GM23338 (cell line): ENCODE data around the gene TM4SF5. TPM values are rescaled to one million over a fixed set of nuclear protein-coding genes. Genes with fewer than 3 reads are reported as not detected.

Experiments used
- ATAC-seq: fragments of 200-7000 bp; cut with Tn5 transposase; 3 replicates; pipeline ENCODE4 v1.9.1; 2020
- DNase-seq: peaks from one replicate; pipeline ENCODE4 v3.0.0-alpha.2; 2015; ENCODE audit warnings: low spot score
- H2AFZ ChIP-seq: fragments of 200-600 bp; sonication (generic); 2 replicates; pipeline ENCODE4 v1.8.0; 2016; ENCODE audit warnings: antibody characterized with exemption, mild to moderate bottlenecking, moderate library complexity
- H3F3A ChIP-seq: fragments of 200-600 bp; sonication (generic); replicated peaks from 2 replicates; pipeline ENCODE4 v1.8.0; 2017; ENCODE audit warnings: antibody characterized with exemption, mixed run types, low read depth
- H3K27ac ChIP-seq: fragments of 200-600 bp; sonication (generic); 2 replicates; pipeline ENCODE4 v1.6.1; 2016; ENCODE audit warnings: low read depth
- H3K27me3 ChIP-seq: fragments of 200-600 bp; sonication (generic); 2 replicates; pipeline ENCODE4 v1.8.0; 2016; ENCODE audit warnings: mild to moderate bottlenecking, mixed run types, moderate library complexity; ENCODE audit not compliant: insufficient read depth
- H3K36me3 ChIP-seq: fragments of 200-600 bp; sonication (generic); 2 replicates; pipeline ENCODE4 v1.8.0; 2016; ENCODE audit warnings: mild to moderate bottlenecking; ENCODE audit not compliant: insufficient read depth
- H3K4me1 ChIP-seq: fragments of 200-600 bp; sonication (generic); 2 replicates; pipeline ENCODE4 v1.8.0; 2016; ENCODE audit warnings: mild to moderate bottlenecking, moderate library complexity; ENCODE audit not compliant: insufficient read depth
- H3K4me2 ChIP-seq: fragments of 200-600 bp; sonication (generic); 2 replicates; pipeline ENCODE4 v1.7.1; 2017; ENCODE audit warnings: mixed run types
- H3K4me3 ChIP-seq: fragments of 200-600 bp; sonication (generic); 2 replicates; pipeline ENCODE4 v1.6.1; 2016; ENCODE audit warnings: mixed run types
- H3K79me2 ChIP-seq: fragments of 200-600 bp; sonication (generic); replicated peaks from 2 replicates; pipeline ENCODE4 v1.8.0; 2017; ENCODE audit warnings: mild to moderate bottlenecking; ENCODE audit not compliant: insufficient read depth
- H3K9me2 ChIP-seq: fragments of 200-600 bp; sonication (generic); 2 replicates; pipeline ENCODE4 v1.8.0; 2017; ENCODE audit not compliant: insufficient read depth
- H4K20me1 ChIP-seq: fragments of 200-600 bp; sonication (generic); replicated peaks from 2 replicates; pipeline ENCODE4 v1.8.0; 2017; ENCODE audit warnings: mild to moderate bottlenecking; ENCODE audit not compliant: insufficient read depth
- H3K27ac Mint-ChIP-seq: 2 replicates; pipeline ENCODE4 v1.8.0; 2020; ENCODE audit warnings: inconsistent platforms, mild to moderate bottlenecking, moderate library complexity, mixed read lengths
- H3K27me3 Mint-ChIP-seq: 3 replicates; pipeline ENCODE4 v1.8.0; 2022; ENCODE audit warnings: low read depth, mild to moderate bottlenecking, moderate library complexity, mixed read lengths, inconsistent platforms; ENCODE audit not compliant: insufficient read depth, poor library complexity
- H3K36me3 Mint-ChIP-seq: 3 replicates; pipeline ENCODE4 v1.8.0; 2021; ENCODE audit warnings: low read depth, mild to moderate bottlenecking, inconsistent platforms, moderate library complexity, mixed read lengths
- H3K4me1 Mint-ChIP-seq: 3 replicates; pipeline ENCODE4 v1.8.0; 2020; ENCODE audit warnings: mild to moderate bottlenecking, inconsistent platforms, mixed read lengths
- H3K4me3 Mint-ChIP-seq: 3 replicates; pipeline ENCODE4 v1.8.0; 2021; ENCODE audit warnings: moderate library complexity, mild to moderate bottlenecking, inconsistent platforms, mixed read lengths
- H3K9me3 Mint-ChIP-seq: 3 replicates; pipeline ENCODE4 v1.8.0; 2020; ENCODE audit warnings: moderate library complexity, mild to moderate bottlenecking, inconsistent platforms, mixed read lengths
- CREB1 ChIP-seq: fragments of 250-450 bp; sonication (Bioruptor Pico); IDR thresholded peaks from 2 replicates; pipeline ENCODE4 v1.5.0; 2020; ENCODE audit warnings: low read depth, mild to moderate bottlenecking, moderate library complexity
- CTCF ChIP-seq, 2 experiments: fragments of 200-600 bp in 1 of 2; sonication (generic) in 1 of 2; conservative IDR thresholded peaks; 2 replicates each; pipeline versions ENCODE4 v1.5.1 to v1.6.1; 2016 to 2017; ENCODE audit warnings: antibody characterized with exemption in 2 of 2, low read depth in 2 of 2, mild to moderate bottlenecking in 2 of 2, moderate library complexity in 1 of 2
- ETS1 ChIP-seq: IDR thresholded peaks from 2 replicates; pipeline ENCODE4 v1.6.1; 2016; ENCODE audit warnings: antibody characterized with exemption
- EZH2 ChIP-seq: fragments of 200-600 bp; sonication (generic); IDR thresholded peaks from one replicate; pipeline ENCODE4 v1.8.0; 2017; ENCODE audit warnings: antibody characterized with exemption, mild to moderate bottlenecking, low read depth; ENCODE audit not compliant: unreplicated experiment
- EZH2phosphoT487 ChIP-seq: fragments of 200-600 bp; sonication (generic); IDR thresholded peaks from one replicate; pipeline ENCODE4 v1.8.1; 2018; ENCODE audit warnings: antibody characterized with exemption; ENCODE audit not compliant: unreplicated experiment
- JUNB ChIP-seq: IDR thresholded peaks from one replicate; pipeline ENCODE4 v1.6.1; 2016; ENCODE audit warnings: antibody characterized with exemption; ENCODE audit not compliant: unreplicated experiment
- NANOG ChIP-seq: IDR thresholded peaks from 2 replicates; pipeline ENCODE4 v1.6.1; 2016; ENCODE audit warnings: antibody characterized with exemption, borderline replicate concordance
- POLR2AphosphoS5 ChIP-seq: IDR thresholded peaks from 2 replicates; pipeline ENCODE4 v1.6.1; 2016; ENCODE audit warnings: antibody characterized with exemption, low read depth
- STAT1 ChIP-seq: IDR thresholded peaks from one replicate; pipeline ENCODE4 v1.6.1; 2016; ENCODE audit warnings: antibody characterized with exemption; ENCODE audit not compliant: unreplicated experiment
- ZNF114 ChIP-seq: fragments of 250-450 bp; sonication (Bioruptor Pico); IDR thresholded peaks from 2 replicates; pipeline ENCODE4 v1.5.0; 2020; ENCODE audit warnings: mild to moderate bottlenecking, moderate library complexity
- ZNF331 ChIP-seq: fragments of 250-450 bp; sonication (Bioruptor Pico); IDR thresholded peaks from 2 replicates; pipeline ENCODE4 v1.5.0; 2020; ENCODE audit warnings: low read depth, mild to moderate bottlenecking, moderate library complexity
- polyA plus RNA-seq: library from polyadenylated mRNA; unstranded; fragments of >200 nt; fragmentation: Nextera tagmentation; extraction: Ambion mirVana; gene quantifications from 2 replicates; pipeline ENCODE4 v1.2.1, GENCODE V29; 2016
- total RNA-seq: library from RNA; depleted of rRNA; stranded (reverse); fragments of >200 nt; shearing (Covaris generic); gene quantifications from 2 replicates; pipeline ENCODE4 v1.2.3, GENCODE V29; 2014
- TF ChIP-seq, protein P1 (sequence below): fragments of 250-450 bp; sonication (Bioruptor Pico); IDR thresholded peaks from 2 replicates; pipeline ENCODE4 v1.5.0; 2020; ENCODE audit warnings: mild to moderate bottlenecking, moderate library complexity

TM4SF5 gene
- total and polyA plus RNA-seq, 2 experiments from 2014 or later: not detected

DNA sequence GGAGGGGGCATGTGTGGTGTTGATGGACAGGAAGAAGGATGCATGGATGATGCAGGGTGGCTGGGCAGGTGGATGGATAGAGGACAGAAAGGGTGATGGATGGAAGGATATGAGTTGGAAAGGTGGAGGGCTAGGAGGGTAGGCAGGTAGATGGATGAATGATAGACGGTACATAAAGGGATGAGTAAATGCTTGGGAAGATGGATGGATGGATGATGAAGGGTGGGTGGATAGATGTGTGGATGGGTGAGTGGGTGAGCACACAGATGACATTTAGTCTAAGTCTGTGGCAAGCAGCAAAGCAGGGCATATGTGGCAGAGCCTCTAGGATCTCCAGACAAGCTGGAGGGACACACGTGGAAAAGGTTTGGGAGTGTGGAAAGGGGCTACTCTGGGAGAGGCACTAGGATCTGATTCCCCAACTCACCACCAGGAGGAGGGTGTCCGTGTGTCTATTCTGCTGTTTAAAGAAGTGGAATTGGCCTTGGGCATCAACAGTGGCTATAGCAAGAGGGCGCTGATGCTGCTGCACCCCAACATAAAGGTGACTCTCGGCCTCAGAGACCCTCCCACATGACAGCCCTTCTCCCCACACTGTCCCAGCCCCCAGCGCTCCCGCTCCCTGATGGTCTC lies 43.5 kb downstream of the TM4SF5 start:
- TF ChIP-seq JUNB (no peak), CTCF (conservative IDR thresholded peaks at IDR 0.05; ENCODE audit: low read depth in 2 of 2) (peak; percentile 50 to 69)
- no peak overlapping the region for H3K4me3 Mint-ChIP-seq
- H3K27ac Mint-ChIP-seq: no peak overlapping the region
- peaks cover 42% of the 10 kb centered on the region for H3K36me3 Mint-ChIP-seq
- Histone ChIP-seq H3K4me3 (no peak overlapping the region), H3K27ac (no peak overlapping the region), H3K36me3 (peaks cover 15% of the 10 kb centered on the region), H3K4me2 (no peak overlapping the region), H2AFZ (no peak overlapping the region), H3K79me2 (no peaks in the 10 kb centered on the region), H3K4me1 (no peaks in the 10 kb centered on the region), H3K9me2 (no peaks in the 10 kb centered on the region), H4K20me1 (no peaks in the 10 kb centered on the region), H3K27me3 (no peaks in the 10 kb centered on the region), H3F3A (0 out of 2 replicates have a peak, but pooled peaks cover 3% of the 10 kb centered on the region)
- ATAC-seq (peak; percentile 83), DNase-seq (peak; percentile 74)
- H3K4me1 Mint-ChIP-seq: no peaks in the 10 kb centered on the region; the same call in 2 of the 3 replicates
- peaks cover 2% of the 10 kb centered on the region for H3K9me3 Mint-ChIP-seq
- peaks cover 6% of the 10 kb centered on the region for H3K27me3 Mint-ChIP-seq

DNA sequence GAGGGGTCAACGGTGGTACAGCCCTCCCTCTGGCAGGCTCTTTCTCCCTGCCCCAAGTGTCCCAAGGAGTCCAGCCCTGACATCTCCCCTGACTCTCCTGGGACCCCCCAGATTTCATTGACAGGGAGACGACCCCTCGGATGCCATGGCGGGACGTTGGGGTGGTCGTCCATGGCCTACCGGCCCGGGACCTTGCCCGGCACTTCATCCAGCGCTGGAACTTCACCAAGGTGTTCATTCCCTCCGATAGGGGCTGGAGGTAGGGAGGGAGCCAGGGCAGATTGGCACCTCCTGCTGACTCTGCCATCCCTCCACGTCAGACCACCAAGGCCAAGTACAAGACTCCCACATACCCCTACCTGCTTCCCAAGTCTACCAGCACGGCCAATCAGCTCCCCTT lies 45.1 kb downstream of the TM4SF5 start:
- no peak for ATAC-seq
- TF ChIP-seq, protein P1, sequence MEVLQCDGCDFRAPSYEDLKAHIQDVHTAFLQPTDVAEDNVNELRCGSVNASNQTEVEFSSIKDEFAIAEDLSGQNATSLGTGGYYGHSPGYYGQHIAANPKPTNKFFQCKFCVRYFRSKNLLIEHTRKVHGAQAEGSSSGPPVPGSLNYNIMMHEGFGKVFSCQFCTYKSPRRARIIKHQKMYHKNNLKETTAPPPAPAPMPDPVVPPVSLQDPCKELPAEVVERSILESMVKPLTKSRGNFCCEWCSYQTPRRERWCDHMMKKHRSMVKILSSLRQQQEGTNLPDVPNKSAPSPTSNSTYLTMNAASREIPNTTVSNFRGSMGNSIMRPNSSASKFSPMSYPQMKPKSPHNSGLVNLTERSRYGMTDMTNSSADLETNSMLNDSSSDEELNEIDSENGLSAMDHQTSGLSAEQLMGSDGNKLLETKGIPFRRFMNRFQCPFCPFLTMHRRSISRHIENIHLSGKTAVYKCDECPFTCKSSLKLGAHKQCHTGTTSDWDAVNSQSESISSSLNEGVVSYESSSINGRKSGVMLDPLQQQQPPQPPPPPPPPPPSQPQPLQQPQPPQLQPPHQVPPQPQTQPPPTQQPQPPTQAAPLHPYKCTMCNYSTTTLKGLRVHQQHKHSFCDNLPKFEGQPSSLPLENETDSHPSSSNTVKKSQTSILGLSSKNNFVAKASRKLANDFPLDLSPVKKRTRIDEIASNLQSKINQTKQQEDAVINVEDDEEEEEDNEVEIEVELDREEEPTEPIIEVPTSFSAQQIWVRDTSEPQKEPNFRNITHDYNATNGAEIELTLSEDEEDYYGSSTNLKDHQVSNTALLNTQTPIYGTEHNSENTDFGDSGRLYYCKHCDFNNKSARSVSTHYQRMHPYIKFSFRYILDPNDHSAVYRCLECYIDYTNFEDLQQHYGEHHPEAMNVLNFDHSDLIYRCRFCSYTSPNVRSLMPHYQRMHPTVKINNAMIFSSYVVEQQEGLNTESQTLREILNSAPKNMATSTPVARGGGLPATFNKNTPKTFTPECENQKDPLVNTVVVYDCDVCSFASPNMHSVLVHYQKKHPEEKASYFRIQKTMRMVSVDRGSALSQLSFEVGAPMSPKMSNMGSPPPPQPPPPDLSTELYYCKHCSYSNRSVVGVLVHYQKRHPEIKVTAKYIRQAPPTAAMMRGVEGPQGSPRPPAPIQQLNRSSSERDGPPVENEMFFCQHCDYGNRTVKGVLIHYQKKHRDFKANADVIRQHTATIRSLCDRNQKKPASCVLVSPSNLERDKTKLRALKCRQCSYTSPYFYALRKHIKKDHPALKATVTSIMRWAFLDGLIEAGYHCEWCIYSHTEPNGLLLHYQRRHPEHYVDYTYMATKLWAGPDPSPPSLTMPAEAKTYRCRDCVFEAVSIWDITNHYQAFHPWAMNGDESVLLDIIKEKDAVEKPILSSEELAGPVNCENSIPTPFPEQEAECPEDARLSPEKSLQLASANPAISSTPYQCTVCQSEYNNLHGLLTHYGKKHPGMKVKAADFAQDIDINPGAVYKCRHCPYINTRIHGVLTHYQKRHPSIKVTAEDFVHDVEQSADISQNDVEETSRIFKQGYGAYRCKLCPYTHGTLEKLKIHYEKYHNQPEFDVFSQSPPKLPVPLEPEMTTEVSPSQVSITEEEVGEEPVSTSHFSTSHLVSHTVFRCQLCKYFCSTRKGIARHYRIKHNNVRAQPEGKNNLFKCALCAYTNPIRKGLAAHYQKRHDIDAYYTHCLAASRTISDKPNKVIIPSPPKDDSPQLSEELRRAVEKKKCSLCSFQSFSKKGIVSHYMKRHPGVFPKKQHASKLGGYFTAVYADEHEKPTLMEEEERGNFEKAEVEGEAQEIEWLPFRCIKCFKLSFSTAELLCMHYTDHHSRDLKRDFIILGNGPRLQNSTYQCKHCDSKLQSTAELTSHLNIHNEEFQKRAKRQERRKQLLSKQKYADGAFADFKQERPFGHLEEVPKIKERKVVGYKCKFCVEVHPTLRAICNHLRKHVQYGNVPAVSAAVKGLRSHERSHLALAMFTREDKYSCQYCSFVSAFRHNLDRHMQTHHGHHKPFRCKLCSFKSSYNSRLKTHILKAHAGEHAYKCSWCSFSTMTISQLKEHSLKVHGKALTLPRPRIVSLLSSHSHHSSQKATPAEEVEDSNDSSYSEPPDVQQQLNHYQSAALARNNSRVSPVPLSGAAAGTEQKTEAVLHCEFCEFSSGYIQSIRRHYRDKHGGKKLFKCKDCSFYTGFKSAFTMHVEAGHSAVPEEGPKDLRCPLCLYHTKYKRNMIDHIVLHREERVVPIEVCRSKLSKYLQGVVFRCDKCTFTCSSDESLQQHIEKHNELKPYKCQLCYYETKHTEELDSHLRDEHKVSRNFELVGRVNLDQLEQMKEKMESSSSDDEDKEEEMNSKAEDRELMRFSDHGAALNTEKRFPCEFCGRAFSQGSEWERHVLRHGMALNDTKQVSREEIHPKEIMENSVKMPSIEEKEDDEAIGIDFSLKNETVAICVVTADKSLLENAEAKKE (CRISPR knock-in tag): no peak
- TF ChIP-seq ETS1 (no peak), EZH2phosphoT487 (no peak), EZH2 (no peak), ZNF114 (CRISPR knock-in tag) (no peak), ZNF331 (CRISPR knock-in tag) (no peak), STAT1 (no peak), POLR2AphosphoS5 (no peak), NANOG (no peak), CREB1 (CRISPR knock-in tag) (no peak), JUNB (no peak)

More for the DNA sequence above, 45.1 kb downstream of the TM4SF5 start:
- Histone ChIP-seq H3F3A (0 out of 2 replicates have a peak, but pooled peaks cover 3% of the 10 kb centered on the region), H3K27me3 (no peaks in the 10 kb centered on the region), H3K4me1 (no peaks in the 10 kb centered on the region), H3K4me3 (no peak overlapping the region), H3K4me2 (no peak overlapping the region), H2AFZ (no peak overlapping the region), H3K9me2 (no peaks in the 10 kb centered on the region), H3K27ac (no peak overlapping the region), H4K20me1 (no peaks in the 10 kb centered on the region; the same call in 1 of the 2 replicates), H3K36me3 (peaks cover 12% of the 10 kb centered on the region), H3K79me2 (no peaks in the 10 kb centered on the region)
- H3K9me3 Mint-ChIP-seq: peaks cover 2% of the 10 kb centered on the region; the same call in 2 of the 3 replicates
- H3K27ac Mint-ChIP-seq: no peak overlapping the region
- no peaks in the 10 kb centered on the region for H3K4me1 Mint-ChIP-seq
- no peak overlapping the region for H3K4me3 Mint-ChIP-seq
- peaks cover 33% of the 10 kb centered on the region for H3K36me3 Mint-ChIP-seq
- H3K27me3 Mint-ChIP-seq: peaks cover 4% of the 10 kb centered on the region
- DNase-seq: no peak
